Sigmoid colon (tissue), 4 donors: ENCODE measurements around the gene HEATR5A.

ENCODE experiments used
- EP300 ChIP-seq, 4 donors: sonication (generic); formaldehyde crosslinking; IDR thresholded peaks; one replicate each; pipeline ENCODE4 v1.6.1; 2017; ENCODE audit warnings: antibody characterized with exemption in 4 of 4
- POLR2A ChIP-seq, 2 donors: fragments of 450-650 bp; IDR thresholded peaks; one replicate each; pipeline ENCODE4 v1.6.1; 2016; ENCODE audit warnings: antibody characterized with exemption in 2 of 2, mild to moderate bottlenecking in 2 of 2, moderate library complexity in 2 of 2
- POLR2AphosphoS5 ChIP-seq, 4 donors: sonication (generic); formaldehyde crosslinking; IDR thresholded peaks; one replicate each; pipeline ENCODE4 v1.6.1; 2017; ENCODE audit warnings: antibody characterized with exemption in 4 of 4
- TF ChIP-seq, protein P1 (sequence below), 4 experiments: fragments of 450-650 bp in 3 of 4; fragments of 200-600 bp in 1 of 4; IDR thresholded peaks; one replicate each; pipeline ENCODE4 v1.5.1; 2016 to 2019; ENCODE audit warnings: antibody characterized with exemption in 4 of 4, mild to moderate bottlenecking in 3 of 4, moderate library complexity in 2 of 4

DNA sequence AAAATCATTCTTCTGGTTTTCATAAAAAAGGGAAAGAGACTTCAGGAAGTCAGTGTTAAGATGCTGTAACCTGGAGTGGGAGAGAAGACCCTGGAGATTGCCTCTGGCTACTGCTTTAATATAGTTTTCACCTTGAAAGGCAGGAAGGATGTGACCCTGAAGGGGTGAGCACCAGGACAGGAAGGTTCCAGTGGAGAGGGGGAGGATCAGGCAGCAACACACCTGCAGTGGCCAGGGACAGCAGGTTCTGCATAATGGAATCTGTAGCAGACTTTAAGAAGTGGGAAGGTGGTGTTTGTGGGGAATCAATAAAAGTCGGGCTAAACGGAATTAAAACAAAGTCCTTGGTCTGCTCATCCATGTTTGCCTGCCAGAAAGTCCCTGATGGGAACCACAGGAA lies 6.3 kb upstream of the HEATR5A start:
- TF ChIP-seq POLR2A (IDR thresholded peaks at IDR 0.05) (no peak), POLR2AphosphoS5 (IDR thresholded peaks at IDR 0.05) (no peak), EP300 (IDR thresholded peaks at IDR 0.05) (no peak)
- TF ChIP-seq, protein P1, sequence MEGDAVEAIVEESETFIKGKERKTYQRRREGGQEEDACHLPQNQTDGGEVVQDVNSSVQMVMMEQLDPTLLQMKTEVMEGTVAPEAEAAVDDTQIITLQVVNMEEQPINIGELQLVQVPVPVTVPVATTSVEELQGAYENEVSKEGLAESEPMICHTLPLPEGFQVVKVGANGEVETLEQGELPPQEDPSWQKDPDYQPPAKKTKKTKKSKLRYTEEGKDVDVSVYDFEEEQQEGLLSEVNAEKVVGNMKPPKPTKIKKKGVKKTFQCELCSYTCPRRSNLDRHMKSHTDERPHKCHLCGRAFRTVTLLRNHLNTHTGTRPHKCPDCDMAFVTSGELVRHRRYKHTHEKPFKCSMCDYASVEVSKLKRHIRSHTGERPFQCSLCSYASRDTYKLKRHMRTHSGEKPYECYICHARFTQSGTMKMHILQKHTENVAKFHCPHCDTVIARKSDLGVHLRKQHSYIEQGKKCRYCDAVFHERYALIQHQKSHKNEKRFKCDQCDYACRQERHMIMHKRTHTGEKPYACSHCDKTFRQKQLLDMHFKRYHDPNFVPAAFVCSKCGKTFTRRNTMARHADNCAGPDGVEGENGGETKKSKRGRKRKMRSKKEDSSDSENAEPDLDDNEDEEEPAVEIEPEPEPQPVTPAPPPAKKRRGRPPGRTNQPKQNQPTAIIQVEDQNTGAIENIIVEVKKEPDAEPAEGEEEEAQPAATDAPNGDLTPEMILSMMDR (IDR thresholded peaks at IDR 0.05) = no peak
